Gastroesophageal sphincter (tissue), 4 donors: ENCODE measurements around the gene PRR12. TPM values are rescaled to one million over a fixed set of nuclear protein-coding genes. Genes with fewer than 3 reads are reported as not detected.

ENCODE experiments used
- ATAC-seq: fragments of 150-250 bp; one replicate; pipeline ENCODE4 v1.9.1; 2016; ENCODE audit warnings: mild to moderate bottlenecking, moderate library complexity
- H3K27ac ChIP-seq, 4 donors: fragments of 200-600 bp; sonication (generic) in 3 of 4; 1 replicate in 3 of 4; 2 replicates in 1 of 4; pipeline ENCODE4 v1.5.1; 2016 to 2019
- H3K27me3 ChIP-seq: fragments of 200-600 bp; sonication (generic); one replicate; pipeline ENCODE4 v1.5.1; 2019
- H3K36me3 ChIP-seq, 2 donors: fragments of 200-600 bp; sonication (generic); one replicate each; pipeline ENCODE4 v1.5.1; 2019; ENCODE audit warnings: control low read depth in 1 of 2
- H3K4me1 ChIP-seq, 3 donors: fragments of 200-600 bp; sonication (generic); 1 replicate in 2 of 3; 2 replicates in 1 of 3; pipeline ENCODE4 v1.5.1; 2016 to 2019; ENCODE audit warnings: control low read depth in 2 of 3
- H3K4me3 ChIP-seq, 2 donors: fragments of 200-600 bp; sonication (generic); one replicate each; pipeline ENCODE4 v1.5.1; 2019; ENCODE audit warnings: mild to moderate bottlenecking in 1 of 2, moderate library complexity in 1 of 2
- H3K9me3 ChIP-seq, 3 donors: fragments of 200-600 bp; sonication (generic); one replicate each; pipeline ENCODE4 v1.5.1; 2017 to 2019; ENCODE audit warnings: control low read depth in 2 of 3
- EP300 ChIP-seq: sonication (generic); formaldehyde crosslinking; IDR thresholded peaks from one replicate; pipeline ENCODE4 v1.6.1; 2017; ENCODE audit warnings: antibody characterized with exemption, mild to moderate bottlenecking
- POLR2A ChIP-seq, 2 donors: fragments of 450-650 bp; IDR thresholded peaks; one replicate each; pipeline ENCODE4 v1.6.1; 2017; ENCODE audit warnings: antibody characterized with exemption in 2 of 2, mild to moderate bottlenecking in 2 of 2, moderate library complexity in 1 of 2
- POLR2AphosphoS5 ChIP-seq: sonication (generic); formaldehyde crosslinking; IDR thresholded peaks from one replicate; pipeline ENCODE4 v1.6.1; 2017; ENCODE audit warnings: antibody characterized with exemption
- WGBS, 2 donors: methylation state at CpG; one replicate each; pipeline ENCODE4 v1.1.5; 2018; ENCODE audit warnings: low coverage in 1 of 2; 5-methylcytosine and 5-hydroxymethylcytosine counted together
- total RNA-seq, 4 donors: library from RNA; depleted of rRNA; stranded (reverse); fragments of >200 nt; gene quantifications; one replicate each; pipeline ENCODE4 v1.1.0, GENCODE V29; 2016
- TF ChIP-seq, protein P1 (sequence below), 4 experiments: fragments of 200-600 bp in 2 of 4; fragments of 450-650 bp in 2 of 4; sonication (generic) in 1 of 4; IDR thresholded peaks; one replicate each; pipeline ENCODE4 v1.5.1; 2017 to 2019; ENCODE audit warnings: antibody characterized with exemption in 4 of 4, mild to moderate bottlenecking in 2 of 4, moderate library complexity in 2 of 4

Gene PRR12
- total RNA-seq, 4 donors from 2014 or later: 9.3 to 24.1 (median 14.8) TPM

DNA sequence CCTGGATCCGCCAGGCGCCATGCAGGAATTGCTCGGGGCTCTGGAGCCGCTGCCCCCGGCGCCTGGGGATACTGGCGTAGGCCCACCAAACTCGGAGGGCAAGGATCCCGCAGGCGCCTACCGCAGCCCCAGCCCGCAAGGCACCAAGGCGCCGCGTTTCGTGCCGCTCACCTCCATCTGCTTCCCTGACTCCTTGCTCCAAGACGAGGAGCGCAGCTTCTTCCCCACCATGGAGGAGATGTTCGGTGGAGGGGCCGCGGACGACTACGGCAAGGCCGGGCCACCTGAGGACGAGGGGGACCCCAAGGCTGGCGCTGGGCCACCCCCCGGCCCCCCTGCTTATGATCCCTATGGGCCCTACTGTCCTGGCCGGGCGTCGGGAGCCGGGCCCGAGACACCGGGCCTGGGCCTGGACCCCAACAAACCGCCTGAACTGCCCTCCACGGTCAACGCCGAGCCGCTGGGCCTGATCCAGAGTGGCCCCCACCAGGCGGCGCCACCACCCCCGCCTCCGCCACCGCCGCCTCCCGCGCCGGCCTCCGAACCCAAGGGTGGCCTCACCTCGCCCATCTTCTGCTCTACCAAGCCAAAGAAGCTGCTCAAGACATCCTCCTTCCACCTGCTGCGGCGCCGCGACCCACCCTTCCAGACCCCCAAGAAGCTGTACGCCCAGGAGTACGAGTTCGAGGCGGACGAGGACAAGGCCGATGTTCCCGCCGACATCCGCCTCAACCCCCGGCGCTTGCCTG lies 6.1 kb downstream of the PRR12 start:
- Histone ChIP-seq H3K4me1 (peaks cover 0 to 36% (median 12%) of the 10 kb centered on the region in 3 donors), H3K27me3 (no peaks in the 10 kb centered on the region), H3K27ac (no peak overlapping the region), H3K4me3 (no peak overlapping the region), H3K36me3 (peaks cover 0 to 82% of the 10 kb centered on the region in 2 donors), H3K9me3 (no peaks in the 10 kb centered on the region)
- no peak for TF ChIP-seq EP300
- TF ChIP-seq, protein P1, sequence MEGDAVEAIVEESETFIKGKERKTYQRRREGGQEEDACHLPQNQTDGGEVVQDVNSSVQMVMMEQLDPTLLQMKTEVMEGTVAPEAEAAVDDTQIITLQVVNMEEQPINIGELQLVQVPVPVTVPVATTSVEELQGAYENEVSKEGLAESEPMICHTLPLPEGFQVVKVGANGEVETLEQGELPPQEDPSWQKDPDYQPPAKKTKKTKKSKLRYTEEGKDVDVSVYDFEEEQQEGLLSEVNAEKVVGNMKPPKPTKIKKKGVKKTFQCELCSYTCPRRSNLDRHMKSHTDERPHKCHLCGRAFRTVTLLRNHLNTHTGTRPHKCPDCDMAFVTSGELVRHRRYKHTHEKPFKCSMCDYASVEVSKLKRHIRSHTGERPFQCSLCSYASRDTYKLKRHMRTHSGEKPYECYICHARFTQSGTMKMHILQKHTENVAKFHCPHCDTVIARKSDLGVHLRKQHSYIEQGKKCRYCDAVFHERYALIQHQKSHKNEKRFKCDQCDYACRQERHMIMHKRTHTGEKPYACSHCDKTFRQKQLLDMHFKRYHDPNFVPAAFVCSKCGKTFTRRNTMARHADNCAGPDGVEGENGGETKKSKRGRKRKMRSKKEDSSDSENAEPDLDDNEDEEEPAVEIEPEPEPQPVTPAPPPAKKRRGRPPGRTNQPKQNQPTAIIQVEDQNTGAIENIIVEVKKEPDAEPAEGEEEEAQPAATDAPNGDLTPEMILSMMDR (IDR thresholded peaks at IDR 0.05): no peak
- no peak for TF ChIP-seq POLR2AphosphoS5
- TF ChIP-seq POLR2A (IDR thresholded peaks at IDR 0.05): no peak
- 97 to 100% methylated on average over 3 to 16 of the region's 65 CpGs for WGBS, 2 donors
- ATAC-seq: no peak

GRCh38 chr19:49597703-49597974 lies 6.7 kb downstream of the PRR12 start:
- Histone ChIP-seq H3K27ac (no peak overlapping the region), H3K4me3 (no peak overlapping the region), H3K9me3 (no peaks in the 10 kb centered on the region), H3K36me3 (peaks cover 0 to 87% of the 10 kb centered on the region in 2 donors), H3K4me1 (peaks cover 0 to 30% (median 8%) of the 10 kb centered on the region in 3 donors), H3K27me3 (no peaks in the 10 kb centered on the region)
- no peak for TF ChIP-seq EP300
- TF ChIP-seq, protein P1 (IDR thresholded peaks at IDR 0.05): no peak
- no peak for TF ChIP-seq POLR2A (IDR thresholded peaks at IDR 0.05)
- TF ChIP-seq POLR2AphosphoS5: no peak
- ATAC-seq: no peak
- 100% methylated on average over 3 of the region's 29 CpGs; no CpG with 5 or more reads in 1 of the 2 donors for WGBS, 2 donors

DNA sequence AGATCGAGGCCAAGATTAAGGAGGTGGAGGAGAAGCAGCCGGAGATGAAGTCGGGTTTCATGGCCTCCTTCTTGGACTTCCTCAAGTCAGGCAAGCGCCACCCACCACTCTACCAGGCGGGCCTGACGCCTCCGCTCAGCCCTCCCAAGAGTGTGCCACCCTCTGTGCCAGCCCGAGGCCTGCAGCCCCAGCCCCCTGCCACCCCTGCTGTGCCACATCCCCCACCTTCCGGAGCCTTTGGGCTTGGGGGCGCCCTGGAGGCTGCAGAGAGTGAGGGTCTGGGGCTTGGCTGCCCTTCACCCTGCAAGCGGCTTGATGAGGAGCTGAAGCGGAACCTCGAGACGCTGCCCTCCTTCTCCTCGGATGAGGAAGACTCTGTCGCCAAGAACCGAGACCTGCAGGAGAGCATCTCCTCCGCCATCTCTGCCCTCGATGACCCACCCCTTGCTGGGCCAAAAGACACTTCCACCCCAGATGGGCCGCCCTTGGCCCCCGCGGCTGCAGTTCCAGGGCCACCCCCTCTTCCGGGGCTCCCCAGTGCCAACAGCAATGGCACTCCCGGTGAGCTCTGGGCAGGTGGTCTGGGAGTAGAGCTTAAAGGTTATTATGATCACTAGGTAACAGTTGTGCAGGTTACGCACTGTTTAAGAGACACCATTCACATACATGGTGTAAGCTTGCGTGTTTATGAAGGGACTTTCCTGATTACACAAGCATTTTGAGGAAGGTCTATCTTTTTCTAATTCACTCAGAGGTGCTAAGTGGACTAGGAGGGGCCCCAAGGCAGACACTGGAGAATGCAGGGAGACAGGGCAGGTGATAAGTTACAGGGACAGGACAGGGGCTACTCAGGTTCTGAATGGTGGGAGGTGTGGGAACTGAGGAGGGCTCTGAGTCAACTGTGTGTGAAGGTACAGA lies 8.7 kb downstream of the PRR12 start:
- WGBS, 2 donors: 71% methylated on average over 1 of the region's 26 CpGs; no CpG with 5 or more reads in 1 of the 2 donors
- TF ChIP-seq POLR2A (IDR thresholded peaks at IDR 0.05): no peak
- no peak for TF ChIP-seq POLR2AphosphoS5
- no peak for ATAC-seq
- H3K4me1 ChIP-seq: peaks cover 0 to 10% (median 0%) of the 10 kb centered on the region in 3 donors
- no peaks in the 10 kb centered on the region for H3K27me3 ChIP-seq
- H3K9me3 ChIP-seq: no peaks in the 10 kb centered on the region
- H3K36me3 ChIP-seq: peaks cover 0 to 100% of the 10 kb centered on the region in 2 donors
- H3K4me3 ChIP-seq: no peak overlapping the region
- no peak overlapping the region for H3K27ac ChIP-seq

GRCh38 chr19:49601482-49602038 lies 10.6 kb downstream of the PRR12 start:
- peaks cover 0 to 100% of the 10 kb centered on the region in 2 donors for H3K36me3 ChIP-seq
- WGBS, 2 donors: 77 to 94% methylated on average over 3 to 5 of the region's 38 CpGs
- no peak for ATAC-seq

More at GRCh38 chr19:49601482-49602038, 10.6 kb downstream of the PRR12 start:
- Histone ChIP-seq H3K9me3 (no peaks in the 10 kb centered on the region), H3K27ac (no peak overlapping the region), H3K27me3 (no peaks in the 10 kb centered on the region), H3K4me3 (no peak overlapping the region), H3K4me1 (peaks cover 0 to 9% (median 0%) of the 10 kb centered on the region in 3 donors)
- TF ChIP-seq, protein P1 (IDR thresholded peaks at IDR 0.05): no peak
- TF ChIP-seq POLR2AphosphoS5 (no peak), EP300 (no peak), POLR2A (IDR thresholded peaks at IDR 0.05) (no peak)
